ENCODE results near the gene SST.

SST gene

GRCh38 chr3:187669675-187670504 is at the start of gene SST:
SST (minus strand) TSS chr3:187670394; CDS start chr3:187670291, 103 bp downstream.
- DNase-seq (ENCODE audit: low read depth), result peak; percentile 66
- no peak within 1 kb of the TSS for H3K4me3 ChIP-seq (replicated peaks; ENCODE audit: low read depth, low read length)
- TF ChIP-seq CTCF (IDR thresholded peaks at IDR 0.05; ENCODE audit: low read length, missing control alignments), result no peak

- no peak for DNase-seq (ENCODE audit: low read depth)
- no peak for TF ChIP-seq CTCF (IDR thresholded peaks at IDR 0.05; ENCODE audit: low read length, missing control alignments)
- H3K4me3 ChIP-seq (replicated peaks; ENCODE audit: low read depth, low read length), result no peak overlapping the region
Measured at GRCh38 chr3:187719628-187720336, 49.6 kb upstream of the SST start.

- DNase-seq (ENCODE audit: low read depth), result no peak
- no peak for TF ChIP-seq CTCF (IDR thresholded peaks at IDR 0.05; ENCODE audit: low read length, missing control alignments)
- H3K4me3 ChIP-seq (replicated peaks; ENCODE audit: low read depth, low read length), result no peak overlapping the region
Measured at GRCh38 chr3:187718802-187719201, 48.6 kb upstream of the SST start.

- no peak for TF ChIP-seq CTCF (IDR thresholded peaks at IDR 0.05; ENCODE audit: low read length, missing control alignments)
- DNase-seq (ENCODE audit: low read depth), result no peak
Measured at GRCh38 chr3:187717572-187717971, 47.4 kb upstream of the SST start.

GRCh38 chr3:187714404-187714979 is 44.3 kb upstream of the SST start:
- peak; percentile 99 for TF ChIP-seq CTCF (IDR thresholded peaks at IDR 0.05; ENCODE audit: low read length, missing control alignments)
- no peak overlapping the region for H3K4me3 ChIP-seq (replicated peaks; ENCODE audit: low read depth, low read length)
- peak; percentile 82 for DNase-seq (ENCODE audit: low read depth)

More at GRCh38 chr3:187717572-187717971, 47.4 kb upstream of the SST start:
- no peak overlapping the region for H3K4me3 ChIP-seq (replicated peaks; ENCODE audit: low read depth, low read length)

- no peak for TF ChIP-seq CTCF (IDR thresholded peaks at IDR 0.05; ENCODE audit: low read length, missing control alignments)
- DNase-seq (ENCODE audit: low read depth), result peak; percentile 49
- no peak overlapping the region for H3K4me3 ChIP-seq (replicated peaks; ENCODE audit: low read depth, low read length)
Measured at GRCh38 chr3:187713504-187713903, 43.3 kb upstream of the SST start.
